BLaER1 treated with 17β-estradiol and CSF1 and Interleukin-3, amounts not matched to agents 10 nM and 100 nM (cell line): Measurements from ENCODE around the gene GOLIM4.
"Not testable (repeated sequence)": the region's sequence is repeated elsewhere in the genome, so short reads cannot be mapped to it uniquely, and the experiment has no call there.

Experiments used
- H3K27ac ChIP-seq, 11 experiments: shearing (Covaris generic); formaldehyde crosslinking; 2 replicates each; pipeline ENCODE4 v1.8.1; 2022
- H3K27me3 ChIP-seq, 11 experiments: shearing (Covaris generic); formaldehyde crosslinking; 2 replicates each; pipeline ENCODE4 v1.8.1; 2022
- H3K36me3 ChIP-seq, 11 experiments: shearing (Covaris generic); formaldehyde crosslinking; 2 replicates each; pipeline ENCODE4 v1.8.1; 2022
- H3K4me1 ChIP-seq, 10 experiments: shearing (Covaris generic); formaldehyde crosslinking; 2 replicates each; pipeline ENCODE4 v1.8.1; 2022
- H3K4me2 ChIP-seq, 11 experiments: shearing (Covaris generic); formaldehyde crosslinking; 2 replicates each; pipeline ENCODE4 v1.8.1; 2022
- H3K4me3 ChIP-seq, 10 experiments: shearing (Covaris generic); formaldehyde crosslinking; 2 replicates each; pipeline ENCODE4 v1.8.1; 2022
- H3K9ac ChIP-seq, 11 experiments: shearing (Covaris generic); formaldehyde crosslinking; 2 replicates each; pipeline ENCODE4 v1.8.1; 2022
- H3K9me3 ChIP-seq, 11 experiments: shearing (Covaris generic); formaldehyde crosslinking; replicated peaks in 1 of 11; 2 replicates each; pipeline ENCODE4 v1.8.1; 2022
- H4K20me1 ChIP-seq, 11 experiments: shearing (Covaris generic); formaldehyde crosslinking; 2 replicates each; pipeline ENCODE4 v1.8.1; 2022
- Cebpa-rat ChIP-seq, 11 experiments: shearing (Covaris generic); IDR thresholded peaks; 2 replicates each; pipeline ENCODE4 v1.8.1; 2022

Gene GOLIM4

GRCh38 chr3:168025076-168025475 is 70.6 kb downstream of the GOLIM4 start:
- Histone ChIP-seq H3K4me1 (peaks cover 39 to 82% (median 54%) of the 10 kb centered on the region in 10 experiments), H3K27me3 (peaks cover 0 to 21% (median 0%) of the 10 kb centered on the region in 11 experiments; a peak in 3 of 22 replicates), H3K9ac (peak overlapping the region in 8 of 11 experiments; percentile 16 to 48 (median 30); a peak in 9 of 22 replicates), H4K20me1 (0 out of 22 replicates have a peak, but pooled peaks cover 0 to 5% (median 0%) of the 10 kb centered on the region in 11 experiments), H3K27ac (peak overlapping the region; percentile 46 to 79 (median 64); a peak in 20 of 22 replicates), H3K36me3 (peaks cover 38 to 96% (median 89%) of the 10 kb centered on the region in 11 experiments), H3K9me3 (no peaks in the 10 kb centered on the region), H3K4me2 (peak overlapping the region; percentile 56 to 86 (median 75)), H3K4me3 (peak overlapping the region in 1 of 10 experiments; percentile 3; a peak in 1 of 20 replicates)
- no peak for TF ChIP-seq Cebpa-rat (IDR thresholded peaks at IDR 0.05)

DNA sequence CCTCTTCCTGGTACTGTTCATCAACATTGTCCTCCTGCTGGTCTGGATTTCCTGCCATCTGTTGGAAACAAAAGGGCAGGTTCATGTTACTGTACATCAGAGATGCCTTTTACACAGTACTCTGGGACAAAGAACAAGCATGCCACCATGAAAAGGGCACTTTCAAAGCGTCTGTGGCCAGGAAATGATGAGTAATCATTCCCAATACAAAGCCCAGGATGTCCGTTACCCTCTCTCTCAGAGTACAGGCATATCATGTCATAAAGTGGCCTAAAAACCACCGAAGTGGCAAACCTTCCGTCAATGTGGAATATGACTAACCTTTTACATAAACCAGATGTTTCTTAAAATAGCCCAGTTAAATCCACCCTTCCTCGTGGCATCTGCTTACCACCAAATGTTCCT is 71.2 kb downstream of the GOLIM4 start:
- 0 out of 20 replicates have a peak overlapping the region, but pooled peaks of 1 of the 10 experiments have one; percentile 3 for H3K4me3 ChIP-seq
- peak overlapping the region; percentile 46 to 79 (median 64); a peak in 21 of 22 replicates for H3K27ac ChIP-seq
- peak overlapping the region in 10 of 11 experiments; percentile 16 to 48 (median 36); a peak in 14 of 22 replicates for H3K9ac ChIP-seq
- H3K4me1 ChIP-seq = peaks cover 39 to 77% (median 54%) of the 10 kb centered on the region in 10 experiments
- peaks cover 43 to 96% (median 89%) of the 10 kb centered on the region in 11 experiments for H3K36me3 ChIP-seq
- 0 out of 22 replicates have a peak, but pooled peaks cover 0 to 5% (median 0%) of the 10 kb centered on the region in 11 experiments for H4K20me1 ChIP-seq
- H3K4me2 ChIP-seq = peak overlapping the region; percentile 56 to 86 (median 75)
- peaks cover 0 to 21% (median 0%) of the 10 kb centered on the region in 11 experiments; a peak in 3 of 22 replicates for H3K27me3 ChIP-seq
- no peaks in the 10 kb centered on the region for H3K9me3 ChIP-seq
- no peak for TF ChIP-seq Cebpa-rat (IDR thresholded peaks at IDR 0.05)

DNA sequence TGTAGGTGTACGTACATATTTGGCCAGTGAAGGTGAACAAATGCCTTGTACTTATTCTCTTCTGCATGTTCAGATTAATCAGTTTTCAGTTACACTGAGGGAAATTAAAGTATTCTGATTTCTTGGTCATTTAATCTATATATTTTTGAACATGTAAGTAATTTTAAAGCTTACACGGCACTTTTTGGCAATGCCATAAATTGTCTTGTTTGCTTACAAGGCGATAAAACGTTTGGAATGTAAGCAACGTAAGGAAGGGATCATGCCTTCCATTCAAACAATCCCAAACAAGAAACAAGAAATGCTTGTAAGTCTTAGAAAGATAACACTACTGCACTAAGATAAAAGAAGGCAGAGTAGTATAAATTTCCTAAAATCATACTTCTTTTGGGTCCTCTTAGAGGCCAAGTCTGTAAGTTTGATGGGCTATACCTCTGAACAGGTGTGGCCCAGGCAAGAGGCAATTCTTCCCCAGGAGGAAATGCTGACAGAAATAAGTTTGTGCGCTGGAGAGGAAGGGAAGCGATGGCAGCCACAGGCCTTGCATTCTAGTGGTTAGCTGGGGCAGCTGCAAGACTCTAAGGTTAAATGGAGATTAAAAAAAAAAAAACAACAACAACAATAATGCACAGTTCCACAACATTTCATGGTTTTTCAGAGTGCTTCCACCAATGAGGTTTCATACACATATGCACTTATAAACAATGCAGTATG is 73.8 kb downstream of the GOLIM4 start:
- Histone ChIP-seq H3K27me3 (peaks cover 0 to 21% (median 0%) of the 10 kb centered on the region in 11 experiments; a peak in 3 of 22 replicates), H4K20me1 (0 out of 22 replicates have a peak, but pooled peaks cover 0 to 4% (median 0%) of the 10 kb centered on the region in 11 experiments), H3K9me3 (no peaks in the 10 kb centered on the region; a peak in 3 of 22 replicates), H3K4me3 (no peak overlapping the region), H3K9ac (no peak overlapping the region), H3K4me2 (peak overlapping the region in 6 of 11 experiments; percentile 6 to 34 (median 20); a peak in 7 of 22 replicates), H3K36me3 (peaks cover 58 to 92% (median 77%) of the 10 kb centered on the region in 11 experiments), H3K4me1 (peaks cover 29 to 51% (median 41%) of the 10 kb centered on the region in 10 experiments), H3K27ac (no peak overlapping the region)
- no peak for TF ChIP-seq Cebpa-rat (IDR thresholded peaks at IDR 0.05)

GRCh38 chr3:168011280-168011679 is 84.4 kb downstream of the GOLIM4 start:
- not testable (repeated sequence) for H4K20me1 ChIP-seq, H3K27ac ChIP-seq, H3K27me3 ChIP-seq, H3K9me3 ChIP-seq, H3K9ac ChIP-seq, H3K4me2 ChIP-seq, H3K4me1 ChIP-seq, H3K4me3 ChIP-seq
- H3K36me3 ChIP-seq = peaks cover 11 to 30% (median 24%) of the 10 kb centered on the region in 11 experiments

- Histone ChIP-seq H3K9me3 (peaks cover 0 to 5% (median 0%) of the 10 kb centered on the region in 11 experiments; a peak in 2 of 22 replicates), H3K9ac (no peak overlapping the region), H3K36me3 (peaks cover 11 to 30% (median 24%) of the 10 kb centered on the region in 11 experiments), H3K27ac (no peak overlapping the region), H3K4me2 (no peak overlapping the region), H3K4me1 (no peaks in the 10 kb centered on the region), H3K27me3 (no peaks in the 10 kb centered on the region), H3K4me3 (no peak overlapping the region), H4K20me1 (no peaks in the 10 kb centered on the region)
- no peak for TF ChIP-seq Cebpa-rat (IDR thresholded peaks at IDR 0.05)
Observed at GRCh38 chr3:168006584-168006983, 89.1 kb downstream of the GOLIM4 start.

- no peak overlapping the region for H3K9ac ChIP-seq
- H3K4me2 ChIP-seq = no peak overlapping the region
- no peaks in the 10 kb centered on the region for H4K20me1 ChIP-seq
- no peaks in the 10 kb centered on the region for H3K4me1 ChIP-seq
- H3K27me3 ChIP-seq = no peaks in the 10 kb centered on the region
- peaks cover 0 to 5% (median 0%) of the 10 kb centered on the region in 11 experiments; a peak in 2 of 22 replicates for H3K9me3 ChIP-seq
- no peak overlapping the region for H3K4me3 ChIP-seq
- no peak overlapping the region for H3K27ac ChIP-seq
- TF ChIP-seq Cebpa-rat (IDR thresholded peaks at IDR 0.05) = no peak
- H3K36me3 ChIP-seq = peaks cover 0 to 6% (median under 1%) of the 10 kb centered on the region in 11 experiments; a peak in 4 of 22 replicates
Observed at GRCh38 chr3:168003911-168004310, 91.8 kb downstream of the GOLIM4 start.

DNA sequence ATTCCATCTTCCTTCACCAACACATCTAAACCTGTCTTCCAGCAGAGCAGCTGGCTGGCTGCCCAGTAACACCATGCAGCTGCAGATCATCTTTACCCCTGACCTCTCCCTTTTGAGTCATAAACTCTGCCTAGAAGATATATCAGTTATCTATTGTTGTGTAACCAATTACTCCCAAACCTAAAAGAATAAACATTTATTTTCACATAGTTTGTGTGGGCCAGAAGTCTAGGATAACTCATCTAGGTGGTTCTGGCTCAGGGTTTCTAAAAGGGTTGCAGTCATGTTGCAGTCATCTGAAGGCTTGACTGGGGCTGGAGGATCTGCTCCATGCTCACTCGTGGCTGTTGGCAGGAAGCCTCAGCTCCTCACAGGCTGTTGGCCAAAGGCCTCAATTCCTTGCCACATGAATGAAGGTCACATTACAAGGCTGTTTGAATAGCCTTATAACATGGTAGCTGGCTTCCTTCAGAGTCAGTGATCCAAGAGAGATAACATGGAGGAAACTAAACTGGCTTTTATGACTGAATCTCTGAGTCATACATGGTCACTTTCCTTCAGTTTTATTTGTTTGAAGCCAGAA is 92.8 kb downstream of the GOLIM4 start:
- Histone ChIP-seq H3K27ac (no peak overlapping the region), H4K20me1 (no peaks in the 10 kb centered on the region), H3K4me3 (no peak overlapping the region), H3K27me3 (no peaks in the 10 kb centered on the region), H3K36me3 (no peaks in the 10 kb centered on the region), H3K9me3 (peaks cover 0 to 5% (median 0%) of the 10 kb centered on the region in 11 experiments; a peak in 2 of 22 replicates), H3K9ac (no peak overlapping the region), H3K4me1 (no peaks in the 10 kb centered on the region), H3K4me2 (no peak overlapping the region)
- no peak for TF ChIP-seq Cebpa-rat (IDR thresholded peaks at IDR 0.05)

DNA sequence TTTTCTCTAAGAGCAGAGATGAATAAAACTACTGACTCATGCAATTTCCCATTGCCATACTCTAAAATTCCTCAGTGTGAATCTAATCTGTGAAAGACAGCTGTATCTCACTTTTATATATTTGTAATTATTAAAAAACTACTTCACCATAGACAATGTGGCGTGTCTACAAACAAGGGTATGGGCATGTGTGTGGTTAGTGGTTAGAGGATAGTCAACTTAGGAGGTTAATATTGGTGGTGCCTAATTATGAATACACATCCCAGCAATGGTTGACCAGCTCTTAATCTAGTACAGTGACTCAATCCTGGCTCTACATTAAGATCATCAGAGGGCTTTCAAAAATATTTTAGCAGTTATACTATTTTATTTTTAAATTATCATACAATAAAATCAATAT is 94.5 kb downstream of the GOLIM4 start:
- Histone ChIP-seq H3K36me3 (no peaks in the 10 kb centered on the region), H4K20me1 (no peaks in the 10 kb centered on the region), H3K9ac (no peak overlapping the region), H3K27ac (no peak overlapping the region), H3K27me3 (no peaks in the 10 kb centered on the region), H3K9me3 (peaks cover 0 to 5% (median 0%) of the 10 kb centered on the region in 11 experiments; a peak in 2 of 22 replicates), H3K4me3 (no peak overlapping the region), H3K4me2 (no peak overlapping the region), H3K4me1 (no peaks in the 10 kb centered on the region)
- TF ChIP-seq Cebpa-rat (IDR thresholded peaks at IDR 0.05) = no peak

GRCh38 chr3:167998253-167998652 is 97.5 kb downstream of the GOLIM4 start:
- Histone ChIP-seq H3K27ac (no peak overlapping the region), H3K9me3 (peaks cover 0 to 5% (median 0%) of the 10 kb centered on the region in 11 experiments; a peak in 2 of 22 replicates), H3K4me3 (no peak overlapping the region), H4K20me1 (no peaks in the 10 kb centered on the region), H3K36me3 (no peaks in the 10 kb centered on the region), H3K4me2 (no peak overlapping the region), H3K4me1 (no peaks in the 10 kb centered on the region), H3K9ac (no peak overlapping the region), H3K27me3 (no peaks in the 10 kb centered on the region)
- no peak for TF ChIP-seq Cebpa-rat (IDR thresholded peaks at IDR 0.05)
